GM19395 (cell line): Measurements from ENCODE around the gene CDC27.
"Not testable (repeated sequence)": the region's sequence is repeated elsewhere in the genome, so short reads cannot be mapped to it uniquely, and the experiment has no call there.

Experiments
- ATAC-seq: cut with Tn5 transposase; IDR thresholded peaks from one replicate; pipeline ENCODE4 v1.9.1; 2021; ENCODE audit warnings: mild to moderate bottlenecking, moderate library complexity; ENCODE audit not compliant: unreplicated experiment

The CDC27 gene

GRCh38 chr17:47193931-47194511 lies 4.9 kb upstream of the CDC27 start:
- ATAC-seq = no peak

- no peak for ATAC-seq
Measured at GRCh38 chr17:47192554-47192953, 3.5 kb upstream of the CDC27 start.

- ATAC-seq = no peak
Measured at GRCh38 chr17:47190770-47191169, 1.7 kb upstream of the CDC27 start.

GRCh38 chr17:47190243-47190642 lies 1.1 kb upstream of the CDC27 start:
- no peak for ATAC-seq

DNA sequence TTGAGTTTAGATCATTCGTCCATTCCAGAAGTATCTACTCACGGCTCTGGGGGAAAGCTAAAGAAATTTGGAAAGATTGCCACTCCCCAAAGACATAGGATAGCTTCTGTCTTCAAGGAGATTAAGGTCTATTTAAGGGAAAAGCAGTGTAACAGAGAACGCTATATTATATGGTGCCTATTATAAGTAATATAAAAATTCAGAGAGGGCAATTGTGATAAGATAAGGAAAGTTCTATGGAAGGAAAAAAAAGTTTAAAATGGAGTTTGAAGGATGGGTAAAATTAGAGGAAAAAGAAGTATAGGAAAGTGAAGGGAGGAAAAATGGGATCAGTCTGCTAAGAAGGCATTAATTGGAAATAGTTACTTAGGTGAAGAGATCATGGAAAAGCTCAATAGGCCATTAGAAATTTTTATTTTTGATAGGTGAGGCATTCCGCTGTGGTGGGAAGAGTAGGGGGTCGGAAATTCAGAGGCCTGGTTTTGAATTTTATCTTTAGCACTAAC lies 690 bp upstream of the CDC27 start:
- peak; percentile 5 for ATAC-seq

DNA sequence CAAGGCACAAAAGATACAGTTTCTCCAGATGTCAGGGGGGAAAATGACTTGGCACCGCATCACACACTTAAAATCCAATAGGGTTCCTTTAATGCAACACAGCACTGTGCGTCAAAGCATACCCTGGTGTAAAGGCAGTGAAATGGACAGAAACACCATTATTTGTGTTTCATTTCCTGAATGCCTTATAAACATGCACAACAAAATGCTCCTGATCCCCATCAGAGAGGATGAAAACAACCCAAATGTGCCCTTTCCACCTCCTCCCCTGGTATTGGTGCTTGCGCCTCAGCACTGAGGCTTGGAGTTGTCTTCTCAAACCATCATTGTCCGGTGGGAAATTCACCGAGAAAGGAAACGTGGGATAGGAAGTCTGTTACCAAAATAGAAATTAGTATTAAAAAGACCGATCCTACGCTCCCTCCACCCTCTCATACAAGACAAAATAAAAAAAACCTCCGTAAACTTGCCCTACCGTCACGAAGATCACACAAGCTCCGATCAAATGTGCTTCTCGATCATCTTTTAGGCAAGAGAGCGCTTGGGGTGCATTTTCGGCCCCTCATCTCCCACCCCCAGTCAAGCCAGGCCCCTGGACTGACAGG lies 722 bp downstream of the CDC27 start:
- no peak for ATAC-seq

DNA sequence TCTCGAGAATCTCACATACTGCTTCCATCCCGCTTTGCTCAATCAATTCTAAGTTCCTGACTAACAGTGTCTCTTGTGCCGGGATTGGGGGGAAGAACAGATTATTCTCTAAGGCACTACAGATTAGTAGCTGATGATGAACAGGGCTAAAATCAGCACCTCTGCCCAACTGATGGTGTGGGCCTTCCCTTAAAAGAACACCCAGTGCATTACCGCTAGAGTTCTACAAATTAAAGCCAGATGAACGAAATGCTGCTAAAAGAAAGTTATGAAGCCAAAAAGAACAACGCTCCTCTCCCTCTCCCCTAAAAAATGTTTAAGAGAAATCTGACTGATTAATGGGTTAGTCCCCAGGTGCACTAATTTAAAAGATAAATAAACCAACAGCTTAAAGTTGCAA lies 4.4 kb downstream of the CDC27 start:
- ATAC-seq = no peak

- not testable (repeated sequence) for ATAC-seq
Measured at GRCh38 chr17:47180988-47181387, 8.1 kb downstream of the CDC27 start.

- ATAC-seq = no peak
Measured at GRCh38 chr17:47180337-47180736, 8.8 kb downstream of the CDC27 start.

DNA sequence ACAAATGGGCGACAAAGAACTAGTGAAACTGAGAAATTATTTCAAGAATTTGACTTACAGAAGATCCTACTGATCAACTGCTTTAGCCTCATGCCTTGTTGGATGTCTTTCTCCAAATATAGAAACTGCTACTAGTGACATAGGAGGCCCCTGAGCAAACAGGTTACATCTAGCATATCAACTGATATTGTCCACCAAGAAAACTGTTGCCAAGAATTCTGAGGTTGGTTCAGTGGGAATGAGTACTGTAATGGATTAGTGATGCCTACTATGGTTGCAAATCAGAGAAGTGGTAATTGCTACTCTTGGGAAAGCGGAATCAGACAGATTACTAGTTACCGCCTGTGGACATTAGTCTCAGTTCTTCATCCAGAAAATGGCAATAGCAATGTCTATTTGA lies 10.0 kb downstream of the CDC27 start:
- ATAC-seq = no peak

- ATAC-seq = no peak
Measured at GRCh38 chr17:47177261-47177660, 11.8 kb downstream of the CDC27 start.

DNA sequence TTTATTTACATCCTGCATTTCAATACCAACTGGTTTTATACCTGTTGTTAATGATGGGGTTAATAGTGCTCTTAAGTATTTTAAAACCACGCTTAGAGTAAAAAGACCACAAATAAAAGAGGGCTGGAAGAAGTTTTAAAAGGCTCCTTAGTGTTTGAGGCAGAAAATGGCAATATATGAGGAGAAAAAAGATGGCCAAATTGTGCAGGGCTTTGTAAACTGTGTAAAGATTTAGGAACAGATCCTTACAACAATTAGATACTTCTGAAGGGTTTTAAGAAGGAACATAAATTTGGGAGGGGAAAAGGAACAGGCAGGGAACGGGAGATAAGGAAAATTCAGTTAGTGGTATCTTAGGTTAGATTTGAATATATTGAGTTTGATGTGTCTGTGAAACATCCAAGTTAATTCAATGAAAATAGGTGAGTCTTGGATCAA lies 12.7 kb downstream of the CDC27 start:
- no peak for ATAC-seq

- not testable (repeated sequence) for ATAC-seq
Measured at GRCh38 chr17:47174823-47175222, 14.3 kb downstream of the CDC27 start.

DNA sequence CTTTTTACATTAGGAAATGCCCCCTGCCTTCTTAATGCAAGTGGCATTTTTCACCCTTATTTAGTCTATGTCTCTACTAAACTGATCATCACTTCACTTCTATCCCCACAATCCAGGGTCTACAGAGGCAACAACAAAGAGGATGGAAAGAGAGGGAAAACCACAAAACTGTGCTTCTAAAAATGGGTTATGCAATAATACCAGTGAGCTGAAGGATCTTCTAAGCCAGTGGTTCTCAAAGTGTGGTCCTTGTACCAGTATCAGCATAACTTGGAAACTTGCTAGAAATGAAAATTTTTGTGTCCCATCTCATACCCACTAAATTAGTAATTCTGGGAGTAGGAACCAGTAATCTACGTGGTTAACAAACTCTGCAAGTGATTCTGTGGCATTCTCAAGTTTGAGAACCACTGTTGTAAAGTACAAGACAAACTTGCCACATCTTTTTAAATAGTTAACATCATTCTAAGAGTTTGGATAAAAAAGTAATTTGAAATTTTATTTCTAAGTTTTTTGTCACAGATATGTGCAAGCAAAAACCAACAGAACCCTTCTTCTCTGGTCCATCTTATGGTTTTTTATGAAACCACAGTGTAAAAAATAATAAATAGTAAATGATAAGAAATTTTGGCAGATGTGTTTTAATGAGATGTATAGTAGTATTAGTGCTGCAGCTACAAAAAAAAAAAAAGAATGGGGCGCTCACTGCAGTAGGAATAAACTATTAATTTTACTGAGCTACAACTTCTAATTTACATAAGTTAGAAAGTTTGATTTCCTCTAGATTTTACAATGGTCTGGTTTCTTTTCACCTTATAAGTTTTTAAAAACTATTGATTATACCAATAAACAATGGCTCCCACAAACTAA lies 16.2 kb downstream of the CDC27 start:
- ATAC-seq = no peak

DNA sequence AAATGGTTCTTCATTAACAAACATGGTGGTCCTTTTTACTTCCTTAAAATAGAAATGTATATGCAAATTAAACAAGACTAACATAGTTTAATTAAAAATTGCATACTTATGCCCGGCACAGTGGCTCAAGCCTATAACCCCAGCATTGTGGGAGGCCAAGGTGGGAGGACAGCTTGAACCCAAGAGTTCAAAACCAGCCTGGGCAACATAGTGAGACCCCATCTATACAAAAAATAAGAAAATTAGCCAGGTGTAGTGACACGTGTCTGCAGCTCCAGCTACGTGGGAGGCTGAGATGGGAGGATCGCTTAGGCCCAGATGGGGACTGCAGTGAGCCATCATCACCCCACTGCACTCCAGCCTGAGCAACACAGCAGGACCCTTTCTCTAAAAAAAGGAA lies 18.4 kb downstream of the CDC27 start:
- ATAC-seq = no peak

- ATAC-seq = not testable (repeated sequence)
Measured at GRCh38 chr17:47168896-47169295, 20.2 kb downstream of the CDC27 start.

DNA sequence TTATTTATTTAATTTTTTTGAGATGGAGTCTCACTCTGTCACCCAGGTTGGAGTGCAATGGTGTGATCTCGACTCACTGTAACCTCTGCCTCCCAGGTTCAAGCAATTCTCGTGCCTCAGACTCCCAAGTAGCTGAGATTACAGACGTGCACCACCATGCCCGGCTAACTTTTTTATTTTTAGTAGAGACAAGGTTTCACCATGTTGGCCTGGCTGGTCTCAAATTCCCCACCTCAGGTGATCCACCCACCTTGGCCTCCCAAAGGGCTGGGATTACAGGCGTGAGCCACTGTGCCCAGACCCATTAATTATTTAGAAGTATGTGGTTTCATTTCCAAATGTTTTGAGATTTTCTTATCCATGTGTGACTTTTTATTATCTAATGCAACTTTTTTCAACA lies 22.2 kb downstream of the CDC27 start:
- not testable (repeated sequence) for ATAC-seq

DNA sequence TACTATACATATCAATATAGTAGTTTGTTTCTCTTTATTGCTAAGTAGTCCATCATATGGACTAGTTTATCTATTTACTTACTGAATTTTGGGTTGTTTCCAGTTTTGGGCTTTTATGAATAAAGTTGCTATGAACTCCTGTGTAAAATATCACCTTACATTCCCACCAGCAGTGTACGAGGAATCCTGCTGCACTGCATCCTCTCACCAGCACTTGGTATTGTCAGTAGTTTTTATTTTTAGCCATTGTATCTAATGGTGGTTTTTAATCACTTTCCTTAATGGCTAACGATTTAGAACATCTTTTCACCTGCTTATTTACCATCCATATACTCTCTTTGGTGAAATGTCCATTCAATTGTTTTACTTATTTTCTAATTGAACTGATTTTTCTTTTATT lies 24.0 kb downstream of the CDC27 start:
- ATAC-seq = no peak

- ATAC-seq = no peak
Measured at GRCh38 chr17:47164263-47164662, 24.8 kb downstream of the CDC27 start.

- ATAC-seq = no peak
Measured at GRCh38 chr17:47162013-47162622, 27.0 kb downstream of the CDC27 start.

DNA sequence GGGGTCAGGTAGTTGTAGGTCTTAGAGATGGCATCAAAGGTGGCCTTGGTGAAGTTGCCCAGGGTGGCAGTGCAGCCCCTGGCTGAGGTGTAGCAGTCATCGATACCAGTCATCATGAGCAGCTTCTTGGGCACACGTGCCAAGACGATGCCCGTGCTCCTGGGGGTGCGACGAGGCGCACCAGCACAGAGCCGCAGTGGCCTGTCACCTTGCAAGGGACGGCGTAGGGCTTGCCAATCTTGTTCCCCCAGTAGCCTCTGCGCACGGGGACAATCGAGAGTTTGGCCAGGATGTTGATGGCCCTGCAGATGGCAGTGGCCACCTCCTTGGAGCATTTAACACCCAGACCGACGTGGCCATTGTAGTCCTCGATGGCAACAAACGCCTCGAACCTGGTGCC lies 29.8 kb downstream of the CDC27 start:
- ATAC-seq = no peak
